Progenitor cell of endocrine pancreas (in vitro differentiated cells): ENCODE data around the gene UBAC2. TPM values are rescaled to one million over a fixed set of nuclear protein-coding genes. Genes with fewer than 3 reads are reported as not detected.

Experiments
- DNase-seq: peaks from one replicate; pipeline ENCODE4 v3.0.0; 2021; ENCODE audit warnings: low spot score; ENCODE audit not compliant: unreplicated experiment
- H3K27ac Mint-ChIP-seq: 2 replicates; pipeline ENCODE4 v1.8.0; 2021; ENCODE audit warnings: mild to moderate bottlenecking, moderate library complexity, mixed read lengths
- H3K27me3 Mint-ChIP-seq: 2 replicates; pipeline ENCODE4 v1.8.0; 2021; ENCODE audit warnings: mixed read lengths
- H3K36me3 Mint-ChIP-seq: 2 replicates; pipeline ENCODE4 v1.8.0; 2022; ENCODE audit warnings: mixed read lengths; ENCODE audit not compliant: insufficient read depth
- H3K4me1 Mint-ChIP-seq: 2 replicates; pipeline ENCODE4 v1.8.0; 2021; ENCODE audit warnings: low read depth, mixed read lengths
- H3K4me3 Mint-ChIP-seq: 2 replicates; pipeline ENCODE4 v1.8.0; 2021; ENCODE audit warnings: low read depth, mild to moderate bottlenecking, moderate library complexity, mixed read lengths
- H3K9me3 Mint-ChIP-seq: 2 replicates; pipeline ENCODE4 v1.8.0; 2021; ENCODE audit warnings: low read depth, mixed read lengths
- total RNA-seq: library from RNA; stranded (reverse); gene quantifications from 2 replicates; pipeline ENCODE4 v1.2.1, GENCODE V29; 2021
- TF ChIP-seq, protein P1 (sequence below): fragments of 200-600 bp; sonication (generic); IDR thresholded peaks from one replicate; pipeline ENCODE4 v1.5.0; 2021; ENCODE audit warnings: antibody characterized with exemption, mild to moderate bottlenecking; ENCODE audit not compliant: unreplicated experiment

UBAC2 gene
- total RNA-seq, 1 donor from 2014 or later: 60.6 TPM

DNA sequence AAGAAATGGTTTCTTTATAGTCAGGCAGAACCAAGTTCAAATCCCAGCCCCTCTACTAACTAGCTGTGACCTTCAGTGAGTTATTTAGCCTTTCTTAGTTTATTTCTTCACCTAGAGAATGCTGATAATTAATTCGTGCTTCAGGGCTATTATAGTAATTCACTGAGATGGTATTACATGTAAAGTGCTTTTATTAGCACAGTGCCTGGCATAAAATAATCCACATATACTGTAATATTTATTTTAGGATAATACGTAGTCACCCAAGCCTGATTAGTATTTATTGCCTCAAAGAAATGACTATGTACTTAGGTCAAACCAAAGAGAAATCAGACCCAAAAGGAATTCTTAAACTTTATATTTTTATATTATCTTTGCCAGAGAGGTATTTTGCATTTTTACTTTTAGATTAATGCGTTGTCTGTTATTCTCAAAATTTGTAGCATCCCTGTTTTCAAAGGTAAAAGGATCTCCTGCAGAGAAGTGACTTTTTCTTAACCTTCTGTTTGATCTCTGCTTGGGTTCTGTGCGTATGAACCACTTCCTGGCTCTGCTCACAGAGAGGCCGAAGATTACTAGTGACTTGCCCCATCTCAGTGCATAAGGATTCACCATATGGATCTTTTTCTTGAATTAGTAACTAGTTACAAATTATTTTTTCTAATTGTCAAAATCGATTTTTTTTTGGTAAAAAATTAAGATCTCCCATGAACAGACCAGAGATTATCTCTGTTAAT is 19.7 kb downstream of the UBAC2 start:
- peaks cover 2% of the 10 kb centered on the region for H3K4me1 Mint-ChIP-seq
- H3K36me3 Mint-ChIP-seq: peaks cover 11% of the 10 kb centered on the region
- H3K27ac Mint-ChIP-seq: no peak overlapping the region
- TF ChIP-seq, protein P1, sequence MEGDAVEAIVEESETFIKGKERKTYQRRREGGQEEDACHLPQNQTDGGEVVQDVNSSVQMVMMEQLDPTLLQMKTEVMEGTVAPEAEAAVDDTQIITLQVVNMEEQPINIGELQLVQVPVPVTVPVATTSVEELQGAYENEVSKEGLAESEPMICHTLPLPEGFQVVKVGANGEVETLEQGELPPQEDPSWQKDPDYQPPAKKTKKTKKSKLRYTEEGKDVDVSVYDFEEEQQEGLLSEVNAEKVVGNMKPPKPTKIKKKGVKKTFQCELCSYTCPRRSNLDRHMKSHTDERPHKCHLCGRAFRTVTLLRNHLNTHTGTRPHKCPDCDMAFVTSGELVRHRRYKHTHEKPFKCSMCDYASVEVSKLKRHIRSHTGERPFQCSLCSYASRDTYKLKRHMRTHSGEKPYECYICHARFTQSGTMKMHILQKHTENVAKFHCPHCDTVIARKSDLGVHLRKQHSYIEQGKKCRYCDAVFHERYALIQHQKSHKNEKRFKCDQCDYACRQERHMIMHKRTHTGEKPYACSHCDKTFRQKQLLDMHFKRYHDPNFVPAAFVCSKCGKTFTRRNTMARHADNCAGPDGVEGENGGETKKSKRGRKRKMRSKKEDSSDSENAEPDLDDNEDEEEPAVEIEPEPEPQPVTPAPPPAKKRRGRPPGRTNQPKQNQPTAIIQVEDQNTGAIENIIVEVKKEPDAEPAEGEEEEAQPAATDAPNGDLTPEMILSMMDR: no peak
- DNase-seq: no peak
- H3K4me3 Mint-ChIP-seq: no peak overlapping the region
- peaks cover 19% of the 10 kb centered on the region for H3K9me3 Mint-ChIP-seq
- H3K27me3 Mint-ChIP-seq: no peaks in the 10 kb centered on the region

- Mint-ChIP-seq H3K4me1 (peaks cover 2% of the 10 kb centered on the region), H3K27ac (no peak overlapping the region), H3K27me3 (no peaks in the 10 kb centered on the region), H3K9me3 (peaks cover 19% of the 10 kb centered on the region), H3K4me3 (no peak overlapping the region), H3K36me3 (peaks cover 12% of the 10 kb centered on the region)
- TF ChIP-seq, protein P1: no peak
- DNase-seq: no peak
These were observed 21.0 kb downstream of the UBAC2 start for GRCh38 chr13:99221567-99222239.

GRCh38 chr13:99223587-99223986 is 22.9 kb downstream of the UBAC2 start:
- TF ChIP-seq, protein P1: no peak
- peaks cover 19% of the 10 kb centered on the region for H3K9me3 Mint-ChIP-seq
- H3K27ac Mint-ChIP-seq: no peak overlapping the region
- H3K27me3 Mint-ChIP-seq: no peaks in the 10 kb centered on the region
- H3K4me1 Mint-ChIP-seq: no peaks in the 10 kb centered on the region
- DNase-seq: no peak
- H3K4me3 Mint-ChIP-seq: no peak overlapping the region
- H3K36me3 Mint-ChIP-seq: peaks cover 14% of the 10 kb centered on the region

DNA sequence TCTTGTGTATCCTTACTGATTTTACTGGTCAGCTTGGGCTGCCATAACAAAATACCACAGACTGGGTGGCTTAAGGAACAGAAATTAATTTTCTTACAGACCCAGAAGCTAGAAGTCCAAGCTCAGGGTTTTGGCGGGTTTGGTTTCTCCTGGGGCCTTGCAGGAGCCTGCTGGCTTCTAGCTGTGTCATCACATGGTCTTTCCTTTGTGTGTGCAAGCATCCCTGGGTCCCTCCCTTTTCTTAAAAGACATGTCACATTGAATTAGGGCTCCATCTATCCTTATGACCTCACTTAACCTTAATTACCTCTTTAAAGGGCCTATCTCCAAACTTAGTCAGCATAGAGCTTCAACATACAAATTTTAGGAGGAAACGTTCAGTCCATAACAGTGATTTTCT is 23.4 kb downstream of the UBAC2 start:
- Mint-ChIP-seq H3K4me3 (no peak overlapping the region), H3K9me3 (peaks cover 19% of the 10 kb centered on the region), H3K36me3 (peaks cover 14% of the 10 kb centered on the region), H3K27ac (no peak overlapping the region), H3K27me3 (no peaks in the 10 kb centered on the region), H3K4me1 (no peaks in the 10 kb centered on the region)
- TF ChIP-seq, protein P1: no peak
- no peak for DNase-seq

DNA sequence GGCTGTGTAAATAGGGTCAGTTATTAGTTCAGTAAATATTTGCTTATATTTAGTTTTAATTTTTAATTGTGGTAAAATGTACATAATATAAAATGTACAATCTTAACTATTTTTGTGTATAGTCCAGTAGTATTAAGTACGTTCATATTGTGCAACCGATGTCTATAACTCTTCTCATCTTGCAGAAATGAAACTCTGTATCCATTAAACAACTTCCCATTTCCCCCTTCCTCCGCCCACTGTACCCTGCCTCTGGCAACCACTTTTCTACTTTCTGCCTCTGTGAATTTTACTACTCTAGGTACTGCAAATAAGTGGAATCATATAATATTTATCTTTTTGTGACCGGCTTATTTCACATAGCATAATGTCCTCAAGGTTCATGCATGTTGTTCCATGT is 24.4 kb downstream of the UBAC2 start:
- H3K4me3 Mint-ChIP-seq: no peak overlapping the region
- H3K4me1 Mint-ChIP-seq: no peaks in the 10 kb centered on the region
- TF ChIP-seq, protein P1: no peak
- peaks cover 14% of the 10 kb centered on the region for H3K36me3 Mint-ChIP-seq
- no peaks in the 10 kb centered on the region for H3K27me3 Mint-ChIP-seq
- no peak overlapping the region for H3K27ac Mint-ChIP-seq
- DNase-seq: no peak
- H3K9me3 Mint-ChIP-seq: peaks cover 19% of the 10 kb centered on the region
